K562 (cell line): ENCODE results near the gene MYADML2. TPM values are rescaled to one million over a fixed set of nuclear protein-coding genes. Genes with fewer than 3 reads are reported as not detected.

Experiments used
- ATAC-seq: fragments of 200-7000 bp; cut with Tn5 transposase; 3 replicates; pipeline ENCODE4 v1.9.1; 2020; ENCODE audit warnings: moderate library complexity
- BruUV-seq: library from RNA; stranded (reverse); fragments of 400-500 nt; replicated peaks from 2 replicates; lab custom pipeline; 2021; lab: Mats Ljungman, UMichigan
- CTCF ChIA-PET: fragments of 300-600 bp; formaldehyde crosslinking; extraction: SDS; loops from one replicate; lab custom pipeline; 2021; ENCODE audit warnings: low intra/inter-chr PET ratio; lab: Yijun Ruan, JAX
- POLR2A ChIA-PET: fragments of 300-600, 350-650 bp; sonication (Branson Sonifier 250); formaldehyde crosslinking; extraction: SDS; loops from one replicate; lab custom pipeline; 2021; ENCODE audit warnings: antibody characterized with exemption, inconsistent platforms; lab: Yijun Ruan, JAX
- DNase-seq, 4 experiments: peaks; one replicate each; pipeline versions ENCODE4 v3.0.0 to v3.0.0-alpha.2; 2011 to 2018; ENCODE audit warnings: low spot score in 3 of 4, mixed read lengths in 3 of 4; ENCODE audit errors: extremely low read depth in 1 of 4
- FAIRE-seq: peaks from 2 replicates; lab custom pipeline; 2011; peaks lifted over from hg19 to GRCh38; lab: Jason Lieb, UNC
- H2AFZ ChIP-seq: 2 replicates; pipeline ENCODE4 v1.6.0; 2011; ENCODE audit warnings: low read depth, low read length, control low read depth, inconsistent platforms
- H3K27ac ChIP-seq: fragments of 200-600 bp; 3 replicates; pipeline ENCODE4 v1.8.0; 2011; ENCODE audit warnings: low read depth, mild to moderate bottlenecking, control low read depth, inconsistent platforms, low read length, moderate library complexity, mixed read lengths; ENCODE audit errors: extremely low read depth
- H3K27me3 ChIP-seq, 2 experiments: fragments of 300-600 bp in 1 of 2; 2 replicates in 1 of 2; 3 replicates in 1 of 2; pipeline versions ENCODE4 v1.6.0 to v1.8.0; 2011; ENCODE audit warnings: inconsistent platforms in 2 of 2, low read length in 2 of 2, mild to moderate bottlenecking in 1 of 2, mixed read lengths in 1 of 2, moderate library complexity in 1 of 2; ENCODE audit not compliant: control insufficient read depth in 2 of 2, insufficient read depth in 2 of 2
- H3K36me3 ChIP-seq: fragments of 300-600 bp; 3 replicates; pipeline ENCODE4 v1.8.0; 2011; ENCODE audit warnings: mild to moderate bottlenecking, low read length, inconsistent platforms; ENCODE audit not compliant: control insufficient read depth, insufficient read depth
- H3K4me1 ChIP-seq, 2 experiments: fragments of 200-600 bp in 1 of 2; replicated peaks in 1 of 2; 2 replicates in 1 of 2; 3 replicates in 1 of 2; pipeline versions ENCODE4 v1.5.1 to v1.8.0; 2011; ENCODE audit warnings: inconsistent platforms in 2 of 2, low read length in 2 of 2, mild to moderate bottlenecking in 1 of 2, mixed read lengths in 1 of 2, moderate library complexity in 1 of 2; ENCODE audit not compliant: control insufficient read depth in 2 of 2, insufficient read depth in 2 of 2
- H3K4me2 ChIP-seq: 2 replicates; pipeline ENCODE4 v1.6.1; 2011; ENCODE audit warnings: low read length, control low read depth, inconsistent platforms, mixed read lengths; ENCODE audit not compliant: insufficient read depth
- H3K4me3 ChIP-seq: fragments of 200-600 bp; sonication (generic), shearing (Covaris generic); 2 replicates; pipeline ENCODE4 v1.5.1; 2016; ENCODE audit warnings: control low read depth, inconsistent platforms
- H3K79me2 ChIP-seq: fragments of 200-600 bp; 3 replicates; pipeline ENCODE4 v1.8.0; 2011; ENCODE audit warnings: low read length, inconsistent platforms; ENCODE audit not compliant: control insufficient read depth, insufficient read depth
- H3K9ac ChIP-seq, 2 experiments: 2 replicates each; pipeline versions ENCODE4 v1.6.0 to v1.6.1; 2011; ENCODE audit warnings: low read depth in 2 of 2, low read length in 2 of 2, control low read depth in 1 of 2, inconsistent platforms in 1 of 2, mild to moderate bottlenecking in 1 of 2, mixed read lengths in 1 of 2; ENCODE audit not compliant: insufficient read depth in 1 of 2
- H3K9me1 ChIP-seq: one replicate; pipeline ENCODE4 v1.6.0; 2011; ENCODE audit warnings: inconsistent platforms, mild to moderate bottlenecking, low read length, moderate library complexity; ENCODE audit not compliant: control insufficient read depth, insufficient read depth
- H3K9me3 ChIP-seq: replicated peaks from 2 replicates; pipeline ENCODE4 v1.5.1; 2011; ENCODE audit warnings: low read depth, low read length, inconsistent platforms; ENCODE audit not compliant: control insufficient read depth, insufficient read depth
- H4K20me1 ChIP-seq: replicated peaks from 2 replicates; pipeline ENCODE4 v1.6.1; 2011; ENCODE audit warnings: low read length, inconsistent platforms, mixed read lengths; ENCODE audit not compliant: control insufficient read depth, insufficient read depth
- HMGN3 ChIP-seq: IDR thresholded peaks from 2 replicates; pipeline ENCODE4 v1.6.1; 2011; ENCODE audit warnings: borderline replicate concordance, low read depth, mild to moderate bottlenecking, mixed read lengths, low read length; ENCODE audit not compliant: insufficient read length; ENCODE audit errors: extremely low read depth
- KAT8 ChIP-seq: fragments of 450-650 bp; IDR thresholded peaks from 2 replicates; pipeline ENCODE4 v1.6.1; 2016; ENCODE audit warnings: low read depth, mild to moderate bottlenecking
- KDM5B ChIP-seq: fragments of 200-600 bp; sonication (generic); IDR thresholded peaks from 2 replicates; pipeline ENCODE4 v1.6.1; 2012; ENCODE audit warnings: low read depth, mild to moderate bottlenecking, moderate library complexity, low read length, control low read depth, inconsistent platforms; ENCODE audit not compliant: insufficient replicate concordance
- MEF2A ChIP-seq: IDR thresholded peaks from 2 replicates; pipeline ENCODE4 v1.6.1; 2011; ENCODE audit warnings: low read depth, mild to moderate bottlenecking, low read length, moderate library complexity; ENCODE audit not compliant: control insufficient read depth
- MYBL2 ChIP-seq, 2 experiments: fragments of 450-650 bp in 1 of 2; sonication (generic) in 1 of 2; formaldehyde crosslinking in 1 of 2; IDR thresholded peaks; 2 replicates each; pipeline versions ENCODE4 v1.6.1 to v1.8.1; 2017 to 2022; ENCODE audit warnings: borderline replicate concordance in 1 of 2, inconsistent platforms in 1 of 2, low read depth in 1 of 2, mild to moderate bottlenecking in 1 of 2, missing genetic modification reagents in 1 of 2, moderate library complexity in 1 of 2
- POLR2A ChIP-seq: fragments of 450-650 bp; conservative IDR thresholded peaks from 2 replicates; pipeline ENCODE4 v1.6.1; 2016
- PRMT5 ChIP-seq: sonication (generic); formaldehyde crosslinking; IDR thresholded peaks from 2 replicates; pipeline ENCODE4 v1.5.0; 2020; ENCODE audit warnings: missing genetic modification reagents
- RBFOX2 ChIP-seq: fragments of 200-400 bp; formaldehyde crosslinking; IDR thresholded peaks from 2 replicates; pipeline ENCODE4 v1.6.1; 2017; ENCODE audit warnings: low read depth, mild to moderate bottlenecking, low read length, moderate library complexity
- RBM22 ChIP-seq: fragments of 200-400 bp; formaldehyde crosslinking; IDR thresholded peaks from 2 replicates; pipeline ENCODE4 v1.6.1; 2018; ENCODE audit warnings: low read length, low read depth; ENCODE audit not compliant: poor library complexity, severe bottlenecking
- SAFB ChIP-seq: fragments of 200-400 bp; formaldehyde crosslinking; IDR thresholded peaks from 2 replicates; pipeline ENCODE4 v1.6.1; 2017; ENCODE audit warnings: low read depth, low read length, borderline replicate concordance
- SIRT6 ChIP-seq: IDR thresholded peaks from one replicate; pipeline ENCODE4 v1.6.1; 2012; ENCODE audit warnings: low read depth, mild to moderate bottlenecking, control low read depth, inconsistent platforms, low read length, moderate library complexity
- SMAD3 ChIP-seq: fragments of 450-650 bp; formaldehyde crosslinking; conservative IDR thresholded peaks from 2 replicates; pipeline ENCODE4 v1.4.0; 2020; ENCODE audit warnings: mild to moderate bottlenecking
- SNRNP70 ChIP-seq: fragments of 200-400 bp; formaldehyde crosslinking; optimal IDR thresholded peaks from 2 replicates; pipeline ENCODE3; 2017; ENCODE audit warnings: low read depth, low read length
- STAG1 ChIP-seq: sonication (generic); formaldehyde crosslinking; IDR thresholded peaks from 2 replicates; pipeline ENCODE4 v1.5.0; 2020; ENCODE audit warnings: missing genetic modification reagents, borderline replicate concordance
- SUPT5H ChIP-seq: fragments of 450-650 bp; IDR thresholded peaks from 2 replicates; pipeline ENCODE4 v1.6.1; 2016
- TAF15 ChIP-seq: fragments of 200-400 bp; formaldehyde crosslinking; IDR thresholded peaks from 2 replicates; pipeline ENCODE4 v1.6.1; 2017; ENCODE audit warnings: mild to moderate bottlenecking, low read depth, low read length, moderate library complexity
- ZC3H4 ChIP-seq: sonication (generic); formaldehyde crosslinking; IDR thresholded peaks from 2 replicates; pipeline ENCODE4 v1.9.0; 2021; ENCODE audit warnings: missing genetic modification reagents, borderline replicate concordance
- ZFP1 ChIP-seq: fragments of 450-650 bp; formaldehyde crosslinking; IDR thresholded peaks from 2 replicates; pipeline ENCODE4 v1.4.0; 2020; ENCODE audit warnings: mild to moderate bottlenecking, mixed read lengths
- ZNF146 ChIP-seq: IDR thresholded peaks from one replicate; pipeline ENCODE4 v1.6.1; 2018; ENCODE audit warnings: missing compliant biosample characterization; ENCODE audit not compliant: unreplicated experiment
- ZNF57 ChIP-seq: fragments of 450-650 bp; formaldehyde crosslinking; IDR thresholded peaks from 2 replicates; pipeline ENCODE4 v1.4.0; 2020; ENCODE audit warnings: mild to moderate bottlenecking, moderate library complexity
- ZNF586 ChIP-seq: fragments of 450-650 bp; formaldehyde crosslinking; conservative IDR thresholded peaks from 2 replicates; pipeline ENCODE4 v1.4.0; 2020; ENCODE audit warnings: mild to moderate bottlenecking, moderate library complexity
- ZNF766 ChIP-seq: fragments of 200-800 bp; sonication (Bioruptor generic); conservative IDR thresholded peaks from 2 replicates; pipeline ENCODE4 v1.6.1; 2016; ENCODE audit warnings: missing genetic modification characterization, missing compliant biosample characterization
- WGBS: fragments of 100-300 bp; shearing (Covaris generic); methylation state at CpG from one replicate; pipeline ENCODE4 v1.1.6; 2016; ENCODE audit warnings: low coverage, mixed read lengths; ENCODE audit not compliant: insufficient coverage; ENCODE audit errors: missing lambda C conversion rate; 5-methylcytosine and 5-hydroxymethylcytosine counted together
- in situ Hi-C: fragments of 300-500 bp; cut with MboI; formaldehyde crosslinking; loops from 4 replicates; pipeline ENCODE4 v1.15.0; 2018; ENCODE audit warnings: inconsistent platforms, mixed read lengths
- intact Hi-C: fragments of 100-400 bp; cut with micrococcal nuclease; formaldehyde crosslinking; loops from 2 replicates; pipeline ENCODE4 v1.14.2; 2022
- polyA plus RNA-seq, 8 experiments: library from polyadenylated mRNA; depleted of rRNA in 4 of 8; stranded (reverse) in 5 of 8; unstranded in 3 of 8; fragments of >200 nt; fragmentation: Nextera tagmentation in 2 of 8; fragmentation: Illumina TruSeq in 1 of 8; extraction: Ambion mirVana in 2 of 8; extraction: Trizol in 1 of 8; gene quantifications; 2 replicates each; pipeline versions ENCODE4 v1.2.1 to v1.2.3, GENCODE V29; 2011 to 2014; ENCODE audit warnings: inconsistent platforms in 1 of 8, missing spikeins in 1 of 8
- total RNA-seq, 7 experiments: library from RNA; depleted of rRNA in 6 of 7; stranded (reverse); fragments of >200 nt in 6 of 7; fragmentation: Illumina TruSeq in 2 of 7; extraction: Trizol in 2 of 7; gene quantifications; 2 replicates each; pipeline versions ENCODE4 v1.2.1 to v1.2.3, GENCODE V29; 2011 to 2021; ENCODE audit warnings: low replicate concordance in 1 of 7

MYADML2 gene
- total and polyA plus RNA-seq, 9 of the 15 experiments (the other 6 are each of a cell fraction or from before 2014, with no cell fraction given), result not detected

DNA sequence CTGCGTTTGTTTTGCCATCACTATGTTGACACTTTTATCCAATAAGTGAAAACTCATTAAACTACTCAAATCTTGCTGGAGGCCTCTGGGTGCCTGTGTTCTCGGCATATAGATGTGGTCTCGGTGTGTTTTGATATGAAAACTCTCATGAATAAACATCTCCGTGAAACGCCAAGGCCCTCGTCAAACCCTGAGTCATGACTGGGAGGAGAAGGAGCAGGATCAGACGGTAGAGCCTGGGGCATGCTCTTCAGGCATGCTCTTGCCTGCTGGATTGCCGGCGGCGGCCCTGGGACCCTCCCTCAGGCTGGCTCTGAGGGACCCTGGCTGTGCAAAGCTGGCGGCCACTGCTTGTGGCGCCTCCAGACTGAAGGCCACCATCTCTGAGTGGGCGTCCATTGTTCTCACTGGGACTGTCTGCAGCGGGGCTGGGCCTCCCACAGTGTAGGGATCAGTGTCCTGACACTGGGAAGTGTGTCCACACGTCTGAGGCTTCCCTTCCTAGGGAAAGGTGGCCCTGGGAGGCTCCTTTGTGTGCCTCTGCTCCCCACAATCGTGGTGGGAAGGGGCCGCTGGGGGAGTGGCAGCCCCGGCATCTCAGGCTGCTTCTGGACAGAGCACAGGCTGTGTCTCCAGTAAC lies 46.7 kb downstream of the MYADML2 start (continued):
- TF ChIP-seq SIRT6 (peak; percentile 13), SMAD3 (CRISPR knock-in tag) (no peak), ZNF146 (no peak)

GRCh38 chr17:81899514-81900166 lies 47.4 kb downstream of the MYADML2 start:
- Histone ChIP-seq H3K9me1 (no peaks in the 10 kb centered on the region), H3K9ac (no peak overlapping the region), H3K79me2 (no peaks in the 10 kb centered on the region; the same call in 2 of the 3 replicates), H2AFZ (no peak overlapping the region), H3K9me3 (no peaks in the 10 kb centered on the region), H3K4me2 (no peak overlapping the region), H3K36me3 (peaks cover 66% of the 10 kb centered on the region; the same call in 2 of the 3 replicates), H3K27me3 (no peaks in the 10 kb centered on the region), H4K20me1 (peaks cover 9% of the 10 kb centered on the region; the same call in 1 of the 2 replicates), H3K4me1 (peaks cover 10 to 62% of the 10 kb centered on the region in 2 experiments), H3K27ac (no peak overlapping the region), H3K4me3 (no peak overlapping the region)
- ChIA-PET POLR2A (interaction anchor here (0.7 to 1.0 kb wide), 4 partner anchors 8 to 25 kb away, joined by 3 to 5 read pairs (median 3); partner anchors contain the start of genes ALYREF and ANAPC11), CTCF (no interaction called here)
- intact Hi-C loops, result no loop called here
- 89% methylated on average over 17 of the region's 22 CpGs for WGBS
- DNase-seq (no peak), FAIRE-seq (no peak), ATAC-seq (no peak)
- in situ Hi-C loops, result no loop called here
- BruUV-seq, result no TSS peak
- TF ChIP-seq RBFOX2 (peak; percentile 68), KAT8 (no peak), RBM22 (peak; percentile 91), MEF2A (no peak), ZFP1 (CRISPR knock-in tag) (no peak), TAF15 (0 out of 2 replicates have a peak, but pooled peaks have one; percentile 80), SUPT5H (peak; percentile 11), SAFB (no peak), HMGN3 (peak; percentile 24), POLR2A (peak; percentile 33; the same call in 1 of the 2 replicates), ZNF586 (no peak), ZNF766 (CRISPR knock-in tag) (no peak), SIRT6 (peak; percentile 4), PRMT5 (CRISPR knock-in tag) (no peak), SNRNP70 (peak; percentile 23), KDM5B (peak; percentile 26), STAG1 (CRISPR knock-in tag) (0 out of 2 replicates have a peak, but pooled peaks have one; percentile 10), ZC3H4 (CRISPR knock-in tag) (peak; percentile 59; the same call in 1 of the 2 replicates), ZNF57 (CRISPR knock-in tag) (no peak), MYBL2 (IDR thresholded peaks at IDR 0.05; ENCODE audit: low read depth) (no peak), MYBL2 (CRISPR knock-in tag; IDR thresholded peaks at IDR 0.05; ENCODE audit: borderline replicate concordance) (no peak)
